Measurements from ENCODE around the gene DDX24. TPM values are rescaled to one million over a fixed set of nuclear protein-coding genes. Genes with fewer than 3 reads are reported as not detected.

Gene DDX24
- total and polyA plus RNA-seq, 9 of the 15 experiments (the other 6 are each of a cell fraction or from before 2014, with no cell fraction given), result 82.4 to 175 (median 122) TPM

DNA sequence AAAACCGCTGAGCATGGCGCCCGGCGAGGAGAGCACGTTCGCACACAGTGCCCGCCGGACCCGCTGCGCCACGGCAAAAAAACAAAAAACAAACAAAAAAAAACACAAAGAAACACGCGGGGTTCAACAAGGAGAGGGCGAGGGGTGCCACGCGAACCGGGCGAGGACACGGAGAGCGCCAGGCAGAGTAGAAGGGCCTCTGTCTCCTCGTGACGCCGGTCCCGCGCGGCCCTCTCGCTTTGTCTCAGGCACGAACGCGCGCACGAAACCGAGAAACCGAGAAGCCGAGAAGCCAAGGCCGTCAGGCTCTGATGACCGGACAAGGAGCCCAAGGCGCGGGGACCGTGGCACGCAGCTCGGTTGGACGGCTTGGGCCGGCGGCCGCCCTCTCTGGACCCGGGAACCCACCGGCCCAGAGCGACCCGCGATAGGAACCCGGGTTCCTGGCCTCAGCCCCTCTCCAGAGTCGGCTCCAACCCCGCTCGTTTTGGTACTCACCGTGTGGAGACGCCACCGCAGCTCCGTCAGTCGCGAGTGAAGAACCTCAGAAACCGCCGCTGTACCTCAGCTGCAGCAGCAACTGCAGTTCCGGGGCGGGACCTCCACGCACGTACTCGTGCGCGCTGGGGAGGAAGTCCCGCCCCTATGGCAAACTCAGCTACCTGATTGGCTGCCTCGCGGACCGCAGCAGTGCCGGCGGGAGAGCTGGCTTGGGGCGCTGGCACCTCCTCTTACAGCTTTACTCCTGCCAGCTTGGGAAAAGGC lies at the start of gene DDX24, which contains the start of gene IFI27L1 (continued):
- no peak for TF ChIP-seq NFXL1 (CRISPR knock-in tag; IDR thresholded peaks at IDR 0.05)
- TF ChIP-seq CBX3 (IDR thresholded peaks at IDR 0.05; ENCODE audit: borderline replicate concordance in 1 of 2, low read length in 2 of 2), result 0 out of 3 replicates have a peak, but pooled peaks of 1 of the 2 experiments have one; percentile 23
- TF ChIP-seq SMARCC2 (IDR thresholded peaks at IDR 0.05; ENCODE audit: low read depth), result no peak
- no peak for TF ChIP-seq NR1H2 (CRISPR knock-in tag; IDR thresholded peaks at IDR 0.05)
- no peak for TF ChIP-seq ZNF146 (CRISPR knock-in tag; IDR thresholded peaks at IDR 0.05; ENCODE audit: unreplicated experiment)
- no peak for TF ChIP-seq HSF4 (CRISPR knock-in tag; IDR thresholded peaks at IDR 0.05; ENCODE audit: borderline replicate concordance)
- TF ChIP-seq ZNF165 (CRISPR knock-in tag; IDR thresholded peaks at IDR 0.05; ENCODE audit: borderline replicate concordance), result no peak
- TF ChIP-seq, protein P1, sequence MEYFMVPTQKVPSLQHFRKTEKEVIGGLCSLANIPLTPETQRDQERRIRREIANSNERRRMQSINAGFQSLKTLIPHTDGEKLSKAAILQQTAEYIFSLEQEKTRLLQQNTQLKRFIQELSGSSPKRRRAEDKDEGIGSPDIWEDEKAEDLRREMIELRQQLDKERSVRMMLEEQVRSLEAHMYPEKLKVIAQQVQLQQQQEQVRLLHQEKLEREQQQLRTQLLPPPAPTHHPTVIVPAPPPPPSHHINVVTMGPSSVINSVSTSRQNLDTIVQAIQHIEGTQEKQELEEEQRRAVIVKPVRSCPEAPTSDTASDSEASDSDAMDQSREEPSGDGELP (CRISPR knock-in tag; IDR thresholded peaks at IDR 0.05; ENCODE audit: borderline replicate concordance), result peak; percentile 80
- peak; percentile 56 for TF ChIP-seq FOS (IDR thresholded peaks at IDR 0.05; ENCODE audit: extremely low read depth, insufficient read length)
- no peak for TF ChIP-seq CBFA2T3 (IDR thresholded peaks at IDR 0.05)
- peak; percentile 41 to 56; a peak in 2 of 4 replicates for TF ChIP-seq SIN3A (IDR thresholded peaks at IDR 0.05; ENCODE audit: borderline replicate concordance in 2 of 2, control insufficient read depth in 1 of 2, low read depth in 2 of 2, low read length in 2 of 2)
- no peak for TF ChIP-seq CCNT2 (IDR thresholded peaks at IDR 0.05; ENCODE audit: borderline replicate concordance, extremely low read depth, insufficient read length, low read depth, low read length)
- TF ChIP-seq ZKSCAN3 (CRISPR knock-in tag; IDR thresholded peaks at IDR 0.05), result no peak
- TF ChIP-seq DIDO1 (tag; IDR thresholded peaks at IDR 0.05; ENCODE audit: low read depth), result no peak
- peak; percentile 73 for TF ChIP-seq EP400 (IDR thresholded peaks at IDR 0.05)
- TF ChIP-seq PHB2 (IDR thresholded peaks at IDR 0.05; ENCODE audit: low read depth), result no peak
- TF ChIP-seq NFE2 (IDR thresholded peaks at IDR 0.05; ENCODE audit: low read depth), result no peak
- TF ChIP-seq ZZZ3 (IDR thresholded peaks at IDR 0.05), result no peak
- no peak for TF ChIP-seq ZBTB17 (CRISPR knock-in tag; IDR thresholded peaks at IDR 0.05)
- TF ChIP-seq, protein P2, sequence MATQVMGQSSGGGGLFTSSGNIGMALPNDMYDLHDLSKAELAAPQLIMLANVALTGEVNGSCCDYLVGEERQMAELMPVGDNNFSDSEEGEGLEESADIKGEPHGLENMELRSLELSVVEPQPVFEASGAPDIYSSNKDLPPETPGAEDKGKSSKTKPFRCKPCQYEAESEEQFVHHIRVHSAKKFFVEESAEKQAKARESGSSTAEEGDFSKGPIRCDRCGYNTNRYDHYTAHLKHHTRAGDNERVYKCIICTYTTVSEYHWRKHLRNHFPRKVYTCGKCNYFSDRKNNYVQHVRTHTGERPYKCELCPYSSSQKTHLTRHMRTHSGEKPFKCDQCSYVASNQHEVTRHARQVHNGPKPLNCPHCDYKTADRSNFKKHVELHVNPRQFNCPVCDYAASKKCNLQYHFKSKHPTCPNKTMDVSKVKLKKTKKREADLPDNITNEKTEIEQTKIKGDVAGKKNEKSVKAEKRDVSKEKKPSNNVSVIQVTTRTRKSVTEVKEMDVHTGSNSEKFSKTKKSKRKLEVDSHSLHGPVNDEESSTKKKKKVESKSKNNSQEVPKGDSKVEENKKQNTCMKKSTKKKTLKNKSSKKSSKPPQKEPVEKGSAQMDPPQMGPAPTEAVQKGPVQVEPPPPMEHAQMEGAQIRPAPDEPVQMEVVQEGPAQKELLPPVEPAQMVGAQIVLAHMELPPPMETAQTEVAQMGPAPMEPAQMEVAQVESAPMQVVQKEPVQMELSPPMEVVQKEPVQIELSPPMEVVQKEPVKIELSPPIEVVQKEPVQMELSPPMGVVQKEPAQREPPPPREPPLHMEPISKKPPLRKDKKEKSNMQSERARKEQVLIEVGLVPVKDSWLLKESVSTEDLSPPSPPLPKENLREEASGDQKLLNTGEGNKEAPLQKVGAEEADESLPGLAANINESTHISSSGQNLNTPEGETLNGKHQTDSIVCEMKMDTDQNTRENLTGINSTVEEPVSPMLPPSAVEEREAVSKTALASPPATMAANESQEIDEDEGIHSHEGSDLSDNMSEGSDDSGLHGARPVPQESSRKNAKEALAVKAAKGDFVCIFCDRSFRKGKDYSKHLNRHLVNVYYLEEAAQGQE (IDR thresholded peaks at IDR 0.05; ENCODE audit: borderline replicate concordance), result no peak
- TF ChIP-seq, protein P2 (CRISPR knock-in tag; IDR thresholded peaks at IDR 0.05; ENCODE audit: low read depth), result no peak
